Astrocyte (in vitro differentiated cells and primary cell): ENCODE results near the gene KRTAP4-1. TPM values are rescaled to one million over a fixed set of nuclear protein-coding genes. Genes with fewer than 3 reads are reported as not detected.

ENCODE experiments used
- DNase-seq: peaks from one replicate; pipeline ENCODE4 v3.0.0-alpha.2; 2010; ENCODE audit warnings: low read depth
- FAIRE-seq: peaks from 2 replicates; lab custom pipeline; 2011; peaks lifted over from hg19 to GRCh38; lab: Jason Lieb, UNC
- H2AFZ ChIP-seq: 2 replicates; pipeline ENCODE4 v1.6.0; 2012; ENCODE audit warnings: low read depth, low read length, inconsistent platforms
- H3K27ac ChIP-seq: 2 replicates; pipeline ENCODE4 v1.5.1; 2011; ENCODE audit warnings: low read depth, low read length, inconsistent platforms
- H3K27me3 ChIP-seq: 2 replicates; pipeline ENCODE4 v1.6.0; 2011; ENCODE audit warnings: low read length, inconsistent platforms; ENCODE audit not compliant: insufficient read depth
- H3K36me3 ChIP-seq: 2 replicates; pipeline ENCODE4 v1.5.1; 2011; ENCODE audit warnings: low read length, inconsistent platforms; ENCODE audit not compliant: insufficient read depth
- H3K4me1 ChIP-seq: 2 replicates; pipeline ENCODE4 v1.5.1; 2011; ENCODE audit warnings: low read length, inconsistent platforms; ENCODE audit not compliant: insufficient read depth
- H3K4me2 ChIP-seq: 2 replicates; pipeline ENCODE4 v1.6.0; 2012; ENCODE audit warnings: low read length, inconsistent platforms
- H3K4me3 ChIP-seq: 2 replicates; pipeline ENCODE4 v1.5.1; 2011; ENCODE audit warnings: low read depth, mild to moderate bottlenecking, low read length, inconsistent platforms; ENCODE audit not compliant: insufficient read depth
- H3K79me2 ChIP-seq: 2 replicates; pipeline ENCODE4 v1.6.0; 2012; ENCODE audit warnings: mild to moderate bottlenecking, low read length, inconsistent platforms; ENCODE audit not compliant: insufficient read depth
- H3K9ac ChIP-seq: 2 replicates; pipeline ENCODE4 v1.6.0; 2012; ENCODE audit warnings: mild to moderate bottlenecking, low read length, inconsistent platforms
- H3K9me3 ChIP-seq: 2 replicates; pipeline ENCODE4 v1.5.1; 2012; ENCODE audit warnings: low read depth, mild to moderate bottlenecking, low read length, inconsistent platforms; ENCODE audit not compliant: insufficient read depth
- H4K20me1 ChIP-seq: 2 replicates; pipeline ENCODE4 v1.6.0; 2012; ENCODE audit warnings: low read length, inconsistent platforms; ENCODE audit not compliant: insufficient read depth
- H3K27ac Mint-ChIP-seq: one replicate; pipeline ENCODE4 v1.8.0; 2021; ENCODE audit warnings: mild to moderate bottlenecking, mixed read lengths; ENCODE audit not compliant: unreplicated experiment
- H3K27me3 Mint-ChIP-seq: one replicate; pipeline ENCODE4 v1.8.0; 2021; ENCODE audit warnings: low read depth, mixed read lengths; ENCODE audit not compliant: unreplicated experiment
- H3K36me3 Mint-ChIP-seq: one replicate; pipeline ENCODE4 v1.8.0; 2021; ENCODE audit warnings: low read depth, mixed read lengths; ENCODE audit not compliant: unreplicated experiment
- H3K4me1 Mint-ChIP-seq: one replicate; pipeline ENCODE4 v1.8.0; 2021; ENCODE audit warnings: low read depth, mixed read lengths; ENCODE audit not compliant: unreplicated experiment
- H3K4me3 Mint-ChIP-seq: one replicate; pipeline ENCODE4 v1.8.0; 2021; ENCODE audit warnings: mild to moderate bottlenecking, moderate library complexity, mixed read lengths; ENCODE audit not compliant: unreplicated experiment
- H3K9me3 Mint-ChIP-seq: one replicate; pipeline ENCODE4 v1.8.0; 2021; ENCODE audit warnings: mild to moderate bottlenecking, mixed read lengths; ENCODE audit not compliant: unreplicated experiment
- CTCF ChIP-seq: IDR thresholded peaks from 2 replicates; pipeline ENCODE4 v1.5.1; 2011; ENCODE audit warnings: low read depth, mild to moderate bottlenecking, inconsistent platforms, low read length, moderate library complexity; ENCODE audit not compliant: insufficient read depth
- EZH2 ChIP-seq: IDR thresholded peaks from 2 replicates; pipeline ENCODE4 v1.6.1; 2012; ENCODE audit warnings: mild to moderate bottlenecking, low read length, inconsistent platforms; ENCODE audit not compliant: insufficient read depth
- total RNA-seq: library from RNA; stranded (reverse); gene quantifications from 2 replicates; pipeline ENCODE4 v1.2.1, GENCODE V29; 2021

KRTAP4-1 gene
- total RNA-seq, 1 donor from 2014 or later, result not detected

GRCh38 chr17:41223821-41224220 lies 39.1 kb upstream of the KRTAP4-1 start:
- no peak overlapping the region for H3K9ac ChIP-seq
- Mint-ChIP-seq H3K9me3 (peaks cover 8% of the 10 kb centered on the region), H3K27me3 (peaks cover 5% of the 10 kb centered on the region), H3K36me3 (no peaks in the 10 kb centered on the region), H3K4me1 (no peaks in the 10 kb centered on the region), H3K27ac (no peak overlapping the region), H3K4me3 (no peak overlapping the region)
- no peak overlapping the region for H2AFZ ChIP-seq
- no peaks in the 10 kb centered on the region for H3K36me3 ChIP-seq
- TF ChIP-seq CTCF (no peak), EZH2 (no peak)
- no peaks in the 10 kb centered on the region for H3K27me3 ChIP-seq
- H3K4me3 ChIP-seq, result no peak overlapping the region
- no peaks in the 10 kb centered on the region for H3K9me3 ChIP-seq
- H3K79me2 ChIP-seq, result no peaks in the 10 kb centered on the region
- H3K27ac ChIP-seq, result no peak overlapping the region
- H4K20me1 ChIP-seq, result no peaks in the 10 kb centered on the region
- no peak overlapping the region for H3K4me2 ChIP-seq
- H3K4me1 ChIP-seq, result no peaks in the 10 kb centered on the region
- DNase-seq, result no peak
- FAIRE-seq, result no peak

GRCh38 chr17:41215681-41216080 lies 31.0 kb upstream of the KRTAP4-1 start:
- no peak for FAIRE-seq
- no peak overlapping the region for H3K4me2 ChIP-seq
- Mint-ChIP-seq H3K4me3 (no peak overlapping the region), H3K27ac (no peak overlapping the region), H3K4me1 (no peaks in the 10 kb centered on the region), H3K36me3 (peaks cover 2% of the 10 kb centered on the region), H3K9me3 (peaks cover 10% of the 10 kb centered on the region), H3K27me3 (peaks cover 11% of the 10 kb centered on the region)
- no peaks in the 10 kb centered on the region for H3K27me3 ChIP-seq
- no peak overlapping the region for H2AFZ ChIP-seq
- no peak overlapping the region for H3K9ac ChIP-seq
- no peaks in the 10 kb centered on the region for H3K79me2 ChIP-seq
- no peaks in the 10 kb centered on the region for H3K36me3 ChIP-seq
- H3K4me3 ChIP-seq, result no peak overlapping the region
- DNase-seq, result no peak
- H3K9me3 ChIP-seq, result no peaks in the 10 kb centered on the region
- no peaks in the 10 kb centered on the region for H3K4me1 ChIP-seq
- no peaks in the 10 kb centered on the region for H4K20me1 ChIP-seq
- H3K27ac ChIP-seq, result no peak overlapping the region
- TF ChIP-seq CTCF (no peak), EZH2 (no peak)

GRCh38 chr17:41212524-41213169 lies 27.9 kb upstream of the KRTAP4-1 start:
- Histone ChIP-seq H3K27me3 (no peaks in the 10 kb centered on the region), H3K4me3 (no peak overlapping the region), H2AFZ (no peak overlapping the region), H3K27ac (no peak overlapping the region), H3K9me3 (no peaks in the 10 kb centered on the region), H3K79me2 (no peaks in the 10 kb centered on the region), H3K4me2 (no peak overlapping the region), H4K20me1 (no peaks in the 10 kb centered on the region), H3K36me3 (no peaks in the 10 kb centered on the region), H3K9ac (no peak overlapping the region), H3K4me1 (no peaks in the 10 kb centered on the region)
- no peak overlapping the region for H3K4me3 Mint-ChIP-seq
- no peaks in the 10 kb centered on the region for H3K4me1 Mint-ChIP-seq
- DNase-seq (no peak), FAIRE-seq (no peak)
- TF ChIP-seq EZH2 (no peak), CTCF (no peak)
- H3K27ac Mint-ChIP-seq, result no peak overlapping the region
- peaks cover 2% of the 10 kb centered on the region for H3K36me3 Mint-ChIP-seq
- H3K27me3 Mint-ChIP-seq, result peaks cover 16% of the 10 kb centered on the region
- peaks cover 3% of the 10 kb centered on the region for H3K9me3 Mint-ChIP-seq
